GM19324 (cell line): ENCODE measurements around the gene SMARCC1.
"Not testable (repeated sequence)": the region's sequence is repeated elsewhere in the genome, so short reads cannot be mapped to it uniquely, and the experiment has no call there.

Experiments
- ATAC-seq: cut with Tn5 transposase; IDR thresholded peaks from one replicate; pipeline ENCODE4 v1.9.1; 2021; ENCODE audit warnings: mild to moderate bottlenecking, moderate library complexity; ENCODE audit not compliant: unreplicated experiment, low FRiP score

Gene SMARCC1

GRCh38 chr3:47781685-47782445 is at the start of gene SMARCC1:
Gene SMARCC1 (minus strand): TSS chr3:47781893. CDS start chr3:47781797, 96 bp downstream.
- peak; percentile 89 for ATAC-seq

- ATAC-seq = not testable (repeated sequence)
These were observed 47.8 kb upstream of the SMARCC1 start for GRCh38 chr3:47829482-47829881.

GRCh38 chr3:47825590-47825989 is 43.9 kb upstream of the SMARCC1 start:
- no peak for ATAC-seq

- ATAC-seq = peak; percentile 94
These were observed 43.1 kb upstream of the SMARCC1 start for GRCh38 chr3:47824541-47825473.

- no peak for ATAC-seq
These were observed 35.9 kb upstream of the SMARCC1 start for GRCh38 chr3:47817609-47818008.

- ATAC-seq = no peak
These were observed 32.0 kb upstream of the SMARCC1 start for GRCh38 chr3:47813551-47814177.

- no peak for ATAC-seq
These were observed 22.9 kb upstream of the SMARCC1 start for GRCh38 chr3:47804577-47804976.

- ATAC-seq = no peak
These were observed 21.9 kb upstream of the SMARCC1 start for GRCh38 chr3:47803480-47804025.

- peak; percentile 89 for ATAC-seq
These were observed 21.2 kb upstream of the SMARCC1 start, which contains the start of gene DHX30 for GRCh38 chr3:47802734-47803479. Gene DHX30 (plus strand): TSS chr3:47803138. CDS start chr3:47810684, 7,546 bp downstream.

GRCh38 chr3:47799733-47800132 is 18.0 kb upstream of the SMARCC1 start:
- ATAC-seq = no peak

GRCh38 chr3:47794544-47794943 is 12.9 kb upstream of the SMARCC1 start:
- no peak for ATAC-seq

GRCh38 chr3:47792699-47793098 is 11.0 kb upstream of the SMARCC1 start:
- ATAC-seq = no peak

- ATAC-seq = no peak
These were observed 9.6 kb upstream of the SMARCC1 start for GRCh38 chr3:47791193-47791855.

GRCh38 chr3:47783673-47784072 is 2.0 kb upstream of the SMARCC1 start:
- no peak for ATAC-seq

GRCh38 chr3:47782446-47783308 is 984 bp upstream of the SMARCC1 start:
- no peak for ATAC-seq

GRCh38 chr3:47780741-47781684 is 680 bp downstream of the SMARCC1 start:
- ATAC-seq = peak; percentile 45

GRCh38 chr3:47778746-47779145 is 2.9 kb downstream of the SMARCC1 start:
- ATAC-seq = no peak
